ENCODE data around the gene INCA1.

Gene INCA1

GRCh38 chr17:4971826-4972225, 25.5 kb downstream of the INCA1 start:
- DNase-seq (ENCODE audit: low read depth): no peak

- no peak for DNase-seq (ENCODE audit: low read depth)
Measured at GRCh38 chr17:4970273-4970672, 27.0 kb downstream of the INCA1 start.

GRCh38 chr17:4969551-4970173, 27.7 kb downstream of the INCA1 start:
- peak; percentile 40 for DNase-seq (ENCODE audit: low read depth)

- peak; percentile 93 for DNase-seq (ENCODE audit: low read depth)
Measured at GRCh38 chr17:4969047-4969550, 28.2 kb downstream of the INCA1 start.

GRCh38 chr17:4968486-4969046, 28.8 kb downstream of the INCA1 start:
- DNase-seq (ENCODE audit: low read depth): no peak

- peak; percentile 98 for DNase-seq (ENCODE audit: low read depth)
Measured at GRCh38 chr17:4967539-4968485, 29.5 kb downstream of the INCA1 start, which contains the start of gene SPAG7. TSS of gene SPAG7 (minus strand) at chr17:4967817. CDS start at chr17:4967804, 13 bp downstream.

- DNase-seq (ENCODE audit: low read depth): peak; percentile 100
Measured at GRCh38 chr17:4966844-4967538, 30.3 kb downstream of the INCA1 start.

- DNase-seq (ENCODE audit: low read depth): no peak
Measured at GRCh38 chr17:4965311-4965986, 31.9 kb downstream of the INCA1 start.

GRCh38 chr17:4960279-4960922, 36.9 kb downstream of the INCA1 start:
- no peak for DNase-seq (ENCODE audit: low read depth)

- DNase-seq (ENCODE audit: low read depth): no peak
Measured at GRCh38 chr17:4959261-4959965, 37.9 kb downstream of the INCA1 start.

GRCh38 chr17:4958102-4958501, 39.2 kb downstream of the INCA1 start:
- DNase-seq (ENCODE audit: low read depth): no peak

- DNase-seq (ENCODE audit: low read depth): no peak
Measured at GRCh38 chr17:4956493-4957061, 40.7 kb downstream of the INCA1 start.

- DNase-seq (ENCODE audit: low read depth): no peak
Measured at GRCh38 chr17:4955091-4955490, 42.2 kb downstream of the INCA1 start.

GRCh38 chr17:4953451-4953961, 43.8 kb downstream of the INCA1 start:
- DNase-seq (ENCODE audit: low read depth): peak; percentile 70

- DNase-seq (ENCODE audit: low read depth): no peak
Measured at GRCh38 chr17:4951486-4951885, 45.8 kb downstream of the INCA1 start.

- no peak for DNase-seq (ENCODE audit: low read depth)
Measured at GRCh38 chr17:4950746-4951204, 46.5 kb downstream of the INCA1 start, which contains the start of gene ENO3. TSS of gene ENO3 (plus strand) at chr17:4951119. CDS start at chr17:4951830, 711 bp downstream.

GRCh38 chr17:4950075-4950745, 47.1 kb downstream of the INCA1 start:
- no peak for DNase-seq (ENCODE audit: low read depth)

- DNase-seq (ENCODE audit: low read depth): peak; percentile 69
Measured at GRCh38 chr17:4949321-4950074, 47.8 kb downstream of the INCA1 start.

Measured in fibroblast of gingiva (primary cell).